Mesenchymal stem cell (in vitro differentiated cells and primary cell): ENCODE data around the gene APCDD1L.
"Not testable (repeated sequence)": the region's sequence is repeated elsewhere in the genome, so short reads cannot be mapped to it uniquely, and the experiment has no call there.

Experiments used
- DNase-seq: peaks from one replicate; pipeline ENCODE4 v3.0.0-alpha.2; 2013
- H2AFZ ChIP-seq: one replicate; pipeline ENCODE4 v1.6.1; 2013; ENCODE audit warnings: low read depth, mild to moderate bottlenecking, control low read depth, inconsistent platforms, low read length, moderate library complexity
- H2AK5ac ChIP-seq: 2 replicates; pipeline ENCODE4 v1.6.1; 2013; ENCODE audit warnings: low read length, moderate library complexity, mild to moderate bottlenecking, inconsistent platforms; ENCODE audit not compliant: severe bottlenecking
- H2BK120ac ChIP-seq: one replicate; pipeline ENCODE4 v1.6.1; 2013; ENCODE audit warnings: low read depth, mild to moderate bottlenecking, inconsistent platforms, low read length, moderate library complexity
- H2BK12ac ChIP-seq, 2 experiments: one replicate each; pipeline ENCODE4 v1.6.1; 2013; ENCODE audit warnings: inconsistent platforms in 2 of 2, low read length in 2 of 2, mild to moderate bottlenecking in 2 of 2, moderate library complexity in 2 of 2, control low read depth in 1 of 2
- H2BK15ac ChIP-seq: one replicate; pipeline ENCODE4 v1.6.1; 2013; ENCODE audit warnings: mild to moderate bottlenecking, low read depth, inconsistent platforms; ENCODE audit not compliant: poor library complexity, severe bottlenecking
- H2BK5ac ChIP-seq: 2 replicates; pipeline ENCODE4 v1.6.1; 2013; ENCODE audit warnings: low read depth, mild to moderate bottlenecking, low read length, control low read depth, inconsistent platforms; ENCODE audit not compliant: poor library complexity, severe bottlenecking
- H3K14ac ChIP-seq, 2 experiments: one replicate each; pipeline ENCODE4 v1.6.1; 2013; ENCODE audit warnings: inconsistent platforms in 2 of 2, low read length in 2 of 2, control low read depth in 1 of 2, mild to moderate bottlenecking in 1 of 2, moderate library complexity in 1 of 2
- H3K18ac ChIP-seq, 2 experiments: one replicate each; pipeline ENCODE4 v1.6.1; 2013; ENCODE audit warnings: inconsistent platforms in 2 of 2, low read length in 2 of 2, control low read depth in 1 of 2, low read depth in 1 of 2, mild to moderate bottlenecking in 1 of 2
- H3K23ac ChIP-seq, 2 experiments: one replicate each; pipeline ENCODE4 v1.6.1; 2013; ENCODE audit warnings: inconsistent platforms in 2 of 2, low read length in 2 of 2, mild to moderate bottlenecking in 2 of 2, moderate library complexity in 2 of 2, control low read depth in 1 of 2
- H3K27ac ChIP-seq: 2 replicates; pipeline ENCODE4 v1.5.1; 2013; ENCODE audit warnings: mild to moderate bottlenecking, moderate library complexity, low read length, control low read depth, inconsistent platforms; ENCODE audit not compliant: poor library complexity, severe bottlenecking
- H3K27me3 ChIP-seq, 2 experiments: 2 replicates each; pipeline versions ENCODE4 v1.6.1 to v1.7.0; 2013; ENCODE audit warnings: low read length in 2 of 2, mild to moderate bottlenecking in 2 of 2, moderate library complexity in 2 of 2, control low read depth in 1 of 2, inconsistent platforms in 1 of 2; ENCODE audit not compliant: control insufficient read depth in 1 of 2, insufficient read depth in 1 of 2
- H3K36me3 ChIP-seq, 2 experiments: 2 replicates each; pipeline versions ENCODE4 v1.6.1 to v1.7.0; 2013; ENCODE audit warnings: low read length in 2 of 2, control low read depth in 1 of 2, inconsistent platforms in 1 of 2, low read depth in 1 of 2, mild to moderate bottlenecking in 1 of 2; ENCODE audit not compliant: insufficient read depth in 2 of 2, control insufficient read depth in 1 of 2
- H3K4ac ChIP-seq, 2 experiments: one replicate each; pipeline ENCODE4 v1.6.1; 2013; ENCODE audit warnings: inconsistent platforms in 2 of 2, low read length in 2 of 2, mild to moderate bottlenecking in 2 of 2, moderate library complexity in 2 of 2, control low read depth in 1 of 2, low read depth in 1 of 2
- H3K4me1 ChIP-seq: 2 replicates; pipeline ENCODE4 v1.6.1; 2013; ENCODE audit warnings: low read depth, low read length, control low read depth; ENCODE audit not compliant: control insufficient read depth, insufficient read depth
- H3K4me2 ChIP-seq: 2 replicates; pipeline ENCODE4 v1.6.1; 2013; ENCODE audit warnings: low read length, mild to moderate bottlenecking, inconsistent platforms; ENCODE audit not compliant: poor library complexity, severe bottlenecking
- H3K4me3 ChIP-seq, 2 experiments: 2 replicates each; pipeline versions ENCODE4 v1.5.1 to v1.7.0; 2013; ENCODE audit warnings: low read length in 2 of 2, mild to moderate bottlenecking in 2 of 2, control low read depth in 1 of 2, low read depth in 1 of 2; ENCODE audit not compliant: insufficient read depth in 1 of 2
- H3K79me1 ChIP-seq: replicated peaks from 2 replicates; pipeline ENCODE4 v1.6.1; 2013; ENCODE audit warnings: mild to moderate bottlenecking, control low read depth, low read length, inconsistent platforms; ENCODE audit not compliant: poor library complexity, severe bottlenecking
- H3K9ac ChIP-seq: 2 replicates; pipeline ENCODE4 v1.7.0; 2013; ENCODE audit warnings: mild to moderate bottlenecking, low read length, moderate library complexity
- H3K9me3 ChIP-seq: 2 replicates; pipeline ENCODE4 v1.7.0; 2013; ENCODE audit warnings: mild to moderate bottlenecking, low read length; ENCODE audit not compliant: control insufficient read depth
- H4K8ac ChIP-seq: one replicate; pipeline ENCODE4 v1.6.1; 2013; ENCODE audit warnings: inconsistent platforms, mild to moderate bottlenecking, low read length, moderate library complexity
- H4K91ac ChIP-seq: one replicate; pipeline ENCODE4 v1.6.1; 2013; ENCODE audit warnings: mild to moderate bottlenecking, low read length, inconsistent platforms
- WGBS: methylation state at CpG from one replicate; pipeline ENCODE4 v1.1.7; 2013; ENCODE audit warnings: mixed read lengths; 5-methylcytosine and 5-hydroxymethylcytosine counted together

Gene APCDD1L

DNA sequence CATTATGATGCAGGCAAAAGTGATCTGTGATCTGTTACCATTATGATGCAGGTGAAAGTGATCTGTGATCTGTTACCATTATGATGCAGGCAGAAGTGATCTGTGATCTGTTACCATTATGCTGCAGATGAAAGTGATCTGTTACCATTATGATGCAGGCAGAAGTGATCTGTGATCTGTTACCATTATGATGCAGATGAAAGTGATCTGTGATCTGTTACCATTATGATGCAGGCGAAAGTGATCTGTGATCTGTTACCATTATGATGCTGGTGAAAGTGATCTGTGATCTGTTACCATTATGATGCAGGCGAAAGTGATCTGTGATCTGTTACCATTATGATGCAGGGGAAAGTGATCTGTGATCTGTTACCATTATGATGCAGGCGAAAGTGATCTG lies 87.6 kb downstream of the APCDD1L start:
- H3K79me1 ChIP-seq = peaks cover 24% of the 10 kb centered on the region
- not testable (repeated sequence) for H2AK5ac ChIP-seq, H3K23ac ChIP-seq, H3K18ac ChIP-seq, H2BK5ac ChIP-seq, H4K91ac ChIP-seq, H3K9me3 ChIP-seq, H2BK15ac ChIP-seq, H2BK12ac ChIP-seq, H3K4me3 ChIP-seq, DNase-seq, H3K27ac ChIP-seq, H3K4ac ChIP-seq, H3K4me1 ChIP-seq, H3K27me3 ChIP-seq, H4K8ac ChIP-seq, H3K9ac ChIP-seq, H2BK120ac ChIP-seq, H3K4me2 ChIP-seq, H2AFZ ChIP-seq, H3K14ac ChIP-seq
- H3K36me3 ChIP-seq = peaks cover 4 to 44% of the 10 kb centered on the region in 2 experiments
- 98% methylated on average over 3 of the region's 3 CpGs for WGBS

DNA sequence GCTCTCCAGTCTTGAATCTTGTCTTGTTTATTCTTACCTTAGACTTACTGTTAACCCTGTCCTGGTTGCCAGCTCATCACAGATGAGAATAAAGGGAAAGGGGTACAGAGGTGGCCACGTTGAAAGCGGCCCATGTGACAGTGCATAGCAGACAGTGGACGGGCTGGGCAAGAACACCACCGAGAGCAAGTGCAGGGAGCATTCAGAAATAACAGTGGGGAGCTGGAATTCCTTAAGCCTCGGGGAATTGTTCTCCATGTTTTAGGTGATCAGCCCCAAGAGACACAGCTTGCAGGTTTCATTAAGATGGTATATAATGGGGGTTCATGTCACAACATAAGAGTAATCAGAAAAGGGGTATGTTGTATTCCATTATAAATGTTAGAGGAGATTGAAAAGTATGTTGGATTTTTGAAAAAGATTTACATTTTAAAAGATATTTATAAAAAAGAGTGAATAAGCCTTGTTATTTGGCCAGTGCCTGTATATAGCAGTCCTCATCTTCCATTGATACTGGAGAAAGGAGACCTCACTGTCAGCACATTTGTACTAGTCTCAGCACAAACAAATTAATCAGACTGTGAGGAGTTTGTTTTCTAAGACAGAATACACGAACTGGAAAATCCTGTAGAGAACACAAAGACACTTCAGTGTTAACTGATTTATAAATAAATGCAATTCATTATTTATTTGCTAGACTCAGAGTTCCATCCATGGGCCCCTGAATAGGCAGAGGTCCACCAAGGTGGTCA lies 90.8 kb downstream of the APCDD1L start:
- 98% methylated on average over 5 of the region's 6 CpGs for WGBS
- Histone ChIP-seq H3K4me2 (no peak overlapping the region), H2AFZ (no peak overlapping the region), H3K36me3 (peaks cover 8 to 59% of the 10 kb centered on the region in 2 experiments), H2BK5ac (no peak overlapping the region), H3K4ac (no peak overlapping the region), H2BK120ac (no peak overlapping the region), H3K9ac (no peak overlapping the region), H3K4me1 (peaks cover 5% of the 10 kb centered on the region), H3K9me3 (no peaks in the 10 kb centered on the region), H4K91ac (no peak overlapping the region), H3K27me3 (no peaks in the 10 kb centered on the region), H3K4me3 (no peak overlapping the region), H2AK5ac (no peak overlapping the region), H3K23ac (no peak overlapping the region), H3K14ac (no peak overlapping the region), H2BK12ac (no peak overlapping the region), H3K27ac (no peak overlapping the region), H4K8ac (no peak overlapping the region), H3K18ac (no peak overlapping the region), H3K79me1 (peaks cover 26% of the 10 kb centered on the region), H2BK15ac (no peak overlapping the region)
- no peak for DNase-seq

DNA sequence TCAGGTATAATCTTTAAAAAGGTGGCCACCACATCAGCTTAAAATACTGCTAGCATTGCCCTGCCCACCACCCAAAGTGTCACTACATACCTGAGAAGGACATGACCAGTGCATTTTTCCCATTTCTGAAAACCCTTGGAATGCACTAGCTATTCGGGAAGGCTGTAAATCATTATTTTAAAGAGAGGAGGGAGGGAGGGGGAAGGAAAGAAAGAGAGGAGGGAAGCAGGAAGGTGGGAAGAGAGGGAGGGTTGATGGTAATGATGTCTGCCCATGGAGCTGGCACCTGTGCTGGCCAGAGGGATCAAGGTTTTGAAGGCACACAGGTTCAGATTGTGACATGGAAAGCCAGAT lies 93.7 kb downstream of the APCDD1L start:
- Histone ChIP-seq H2AFZ (no peak overlapping the region), H3K14ac (no peak overlapping the region), H4K91ac (no peak overlapping the region), H3K36me3 (peaks cover 7 to 55% of the 10 kb centered on the region in 2 experiments), H2BK15ac (no peak overlapping the region), H3K4me3 (no peak overlapping the region), H4K8ac (no peak overlapping the region), H3K27ac (peak overlapping the region; percentile 22), H3K79me1 (peaks cover 22% of the 10 kb centered on the region), H2BK5ac (no peak overlapping the region), H3K4ac (no peak overlapping the region), H3K18ac (no peak overlapping the region), H3K9ac (no peak overlapping the region), H3K23ac (no peak overlapping the region), H2BK12ac (no peak overlapping the region), H2AK5ac (peak overlapping the region; percentile 3), H3K27me3 (no peaks in the 10 kb centered on the region), H2BK120ac (no peak overlapping the region), H3K9me3 (no peaks in the 10 kb centered on the region), H3K4me1 (peaks cover 5% of the 10 kb centered on the region), H3K4me2 (no peak overlapping the region)
- WGBS = 60% methylated on average over 1 of the region's 1 CpG
- no peak for DNase-seq

DNA sequence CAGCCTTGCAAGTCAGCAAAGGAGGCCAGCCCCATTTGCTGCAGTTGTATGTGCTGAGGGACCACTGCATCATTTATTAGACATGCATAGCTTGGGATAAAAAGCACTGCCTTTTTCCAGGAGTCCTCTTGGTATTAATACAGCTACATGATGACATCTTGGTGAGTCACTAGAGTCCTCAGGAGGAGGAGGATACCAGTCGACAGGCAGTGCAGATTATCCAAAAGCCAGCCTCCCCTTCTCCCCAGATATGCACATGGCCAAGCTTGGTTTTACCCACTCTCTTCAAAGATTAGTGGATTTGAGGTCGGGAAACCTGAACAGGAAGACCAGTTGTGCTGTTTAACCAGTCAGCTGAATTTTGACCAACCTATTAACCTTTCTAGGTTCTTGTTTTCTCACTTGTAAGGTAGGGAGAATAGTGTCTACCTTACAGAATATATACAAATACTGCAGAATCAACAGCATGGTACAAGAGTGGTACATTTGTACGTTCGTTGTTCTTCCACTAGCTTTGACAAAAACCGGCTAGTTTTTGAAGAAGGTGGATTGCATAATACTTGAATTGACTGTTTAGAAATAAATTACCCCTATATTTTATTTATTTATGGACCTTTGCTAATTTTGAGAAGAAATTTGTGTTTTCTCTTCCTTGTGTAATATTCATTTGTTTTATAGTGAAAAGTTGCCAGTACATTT lies 94.3 kb downstream of the APCDD1L start:
- Histone ChIP-seq H2BK12ac (no peak overlapping the region), H3K27me3 (no peaks in the 10 kb centered on the region), H3K4ac (no peak overlapping the region), H3K4me2 (no peak overlapping the region), H3K36me3 (peaks cover 7 to 55% of the 10 kb centered on the region in 2 experiments), H4K91ac (no peak overlapping the region), H3K9ac (no peak overlapping the region), H3K79me1 (peaks cover 20% of the 10 kb centered on the region), H3K9me3 (no peaks in the 10 kb centered on the region), H3K27ac (peak overlapping the region; percentile 80), H3K4me1 (peaks cover 5% of the 10 kb centered on the region), H4K8ac (no peak overlapping the region), H2BK5ac (peak overlapping the region; percentile 33), H2BK15ac (no peak overlapping the region), H2AK5ac (peak overlapping the region; percentile 75), H2BK120ac (no peak overlapping the region), H3K14ac (no peak overlapping the region), H2AFZ (no peak overlapping the region), H3K4me3 (no peak overlapping the region), H3K18ac (no peak overlapping the region), H3K23ac (no peak overlapping the region)
- DNase-seq = peak; percentile 75
- WGBS = 0% methylated on average over 1 of the region's 5 CpGs
